K562 (cell line): ENCODE measurements around the gene HNRNPDL.

ENCODE experiments used
- BACH1 ChIP-seq: fragments of 200-800 bp; sonication (Bioruptor generic); IDR thresholded peaks from 2 replicates; pipeline ENCODE4 v1.6.1; 2016; ENCODE audit warnings: missing genetic modification characterization, missing compliant biosample characterization
- SIN3A ChIP-seq, 2 experiments: fragments of 150-350 bp in 1 of 2; IDR thresholded peaks; 2 replicates each; pipeline ENCODE4 v1.6.1; 2011 to 2016; ENCODE audit warnings: borderline replicate concordance in 2 of 2, low read depth in 2 of 2, low read length in 2 of 2, mild to moderate bottlenecking in 2 of 2, moderate library complexity in 2 of 2; ENCODE audit not compliant: control insufficient read depth in 1 of 2
- ZEB2 ChIP-seq: fragments of 450-650 bp; IDR thresholded peaks from 2 replicates; pipeline ENCODE4 v1.6.1; 2016
- ZNF143 ChIP-seq: sonication (generic); formaldehyde crosslinking; IDR thresholded peaks from 2 replicates; pipeline ENCODE4 v1.9.0; 2022; ENCODE audit warnings: mild to moderate bottlenecking, missing genetic modification reagents

DNA sequence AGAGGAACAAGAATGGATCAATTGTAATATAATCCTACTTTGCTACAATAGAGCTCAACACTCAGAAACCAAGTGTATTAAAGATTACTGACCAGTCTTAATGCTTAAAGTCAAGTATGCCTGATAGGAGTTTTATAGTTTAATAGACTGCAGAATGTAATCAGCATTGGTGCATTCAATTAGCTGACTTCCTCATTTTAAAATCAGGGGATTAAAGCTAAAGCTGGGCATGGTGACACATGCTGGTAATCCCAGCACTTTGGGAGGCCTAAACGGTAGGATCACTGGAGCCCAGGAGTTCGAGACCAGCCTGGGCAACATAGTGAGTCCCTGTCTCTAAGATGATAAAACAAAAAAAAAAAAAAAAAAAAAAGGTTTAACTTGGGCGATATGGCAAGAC lies 10.8 kb downstream of the HNRNPDL start:
- TF ChIP-seq BACH1 (no peak), ZEB2 (no peak), SIN3A (IDR thresholded peaks at IDR 0.05; ENCODE audit: borderline replicate concordance in 2 of 2, control insufficient read depth in 1 of 2, low read depth in 2 of 2, low read length in 2 of 2) (no peak), ZNF143 (CRISPR knock-in tag) (no peak)
